H1 (cell line): ENCODE data around the gene ASIC5. TPM values are rescaled to one million over a fixed set of nuclear protein-coding genes. Genes with fewer than 3 reads are reported as not detected.

ENCODE experiments used
- CTCF ChIA-PET: fragments of 300-600 bp; sonication (Branson Sonifier 250); formaldehyde crosslinking; loops from one replicate; lab custom pipeline; 2021; ENCODE audit not compliant: partially characterized antibody; lab: Charles Lee
- POLR2A ChIA-PET: fragments of 300-600 bp; sonication (Branson Sonifier 250); formaldehyde crosslinking; loops from one replicate; lab custom pipeline; 2021; ENCODE audit warnings: inconsistent platforms; ENCODE audit not compliant: partially characterized antibody; lab: Charles Lee
- DNase-seq, 2 experiments: peaks; one replicate each; pipeline versions ENCODE4 v3.0.0 to v3.0.0-alpha.2; 2010 to 2022; ENCODE audit warnings: low spot score in 2 of 2, low read depth in 1 of 2, mixed read lengths in 1 of 2
- FAIRE-seq: peaks from 2 replicates; lab custom pipeline; 2011; peaks lifted over from hg19 to GRCh38; lab: Jason Lieb, UNC
- H2AFZ ChIP-seq: 2 replicates; pipeline ENCODE4 v1.8.1; 2012; ENCODE audit warnings: low read length, inconsistent platforms
- H2AK5ac ChIP-seq: 2 replicates; pipeline ENCODE4 v1.6.1; 2013; ENCODE audit warnings: low read depth, low read length
- H2BK120ac ChIP-seq: replicated peaks from 2 replicates; pipeline ENCODE3; 2013; ENCODE audit warnings: low read depth, low read length, inconsistent platforms
- H2BK12ac ChIP-seq: 2 replicates; pipeline ENCODE4 v1.6.1; 2013; ENCODE audit warnings: low read depth, low read length
- H2BK15ac ChIP-seq: 2 replicates; pipeline ENCODE4 v1.6.1; 2013; ENCODE audit warnings: low read length
- H2BK20ac ChIP-seq: 2 replicates; pipeline ENCODE4 v1.6.1; 2013; ENCODE audit warnings: low read length
- H2BK5ac ChIP-seq: 2 replicates; pipeline ENCODE4 v1.6.1; 2013; ENCODE audit warnings: low read depth, low read length
- H3K14ac ChIP-seq: 2 replicates; pipeline ENCODE4 v1.6.1; 2013; ENCODE audit warnings: inconsistent platforms; ENCODE audit not compliant: insufficient read length
- H3K18ac ChIP-seq: 2 replicates; pipeline ENCODE4 v1.6.1; 2013; ENCODE audit warnings: low read length; ENCODE audit errors: extremely low read depth
- H3K23ac ChIP-seq: 2 replicates; pipeline ENCODE4 v1.6.1; 2013; ENCODE audit warnings: inconsistent platforms; ENCODE audit not compliant: insufficient read length
- H3K23me2 ChIP-seq: 2 replicates; pipeline ENCODE4 v1.6.1; 2013; ENCODE audit warnings: low read depth, low read length
- H3K27ac ChIP-seq: 2 replicates; pipeline ENCODE4 v1.6.1; 2011; ENCODE audit warnings: low read depth, low read length, inconsistent platforms
- H3K27me3 ChIP-seq, 4 experiments: replicated peaks in 1 of 4; 1 replicate in 1 of 4; 2 replicates in 3 of 4; pipeline versions ENCODE4 v1.6.1 to v1.8.1; 2011 to 2013; ENCODE audit warnings: low read length in 3 of 4, mild to moderate bottlenecking in 3 of 4, inconsistent platforms in 2 of 4, mixed read lengths in 2 of 4, moderate library complexity in 1 of 4; ENCODE audit not compliant: control insufficient read depth in 3 of 4, insufficient read depth in 3 of 4; ENCODE audit errors: extremely low read depth in 1 of 4
- H3K36me3 ChIP-seq, 4 experiments: 2 replicates each; pipeline versions ENCODE4 v1.6.1 to v1.8.1; 2011 to 2013; ENCODE audit warnings: mild to moderate bottlenecking in 4 of 4, low read length in 3 of 4, moderate library complexity in 2 of 4, control low read depth in 1 of 4, inconsistent platforms in 1 of 4; ENCODE audit not compliant: insufficient read depth in 4 of 4, control insufficient read depth in 2 of 4
- H3K4ac ChIP-seq: replicated peaks from 2 replicates; pipeline ENCODE3; 2013; ENCODE audit warnings: low read length, low read depth, mixed read lengths, inconsistent platforms; ENCODE audit not compliant: insufficient read length
- H3K4me1 ChIP-seq, 4 experiments: replicated peaks in 1 of 4; 1 replicate in 1 of 4; 2 replicates in 3 of 4; pipeline versions ENCODE4 v1.6.1 to v1.8.1; 2011 to 2013; ENCODE audit warnings: low read length in 3 of 4, inconsistent platforms in 2 of 4, mixed read lengths in 1 of 4; ENCODE audit not compliant: insufficient read depth in 4 of 4, control insufficient read depth in 3 of 4
- H3K4me2 ChIP-seq, 2 experiments: 2 replicates each; pipeline versions ENCODE4 v1.6.1 to v1.8.1; 2011 to 2013; ENCODE audit warnings: low read depth in 2 of 2, low read length in 2 of 2, control low read depth in 1 of 2, inconsistent platforms in 1 of 2, mild to moderate bottlenecking in 1 of 2; ENCODE audit not compliant: insufficient read depth in 1 of 2
- H3K4me3 ChIP-seq, 4 experiments: fragments of 200-600, 300-600 bp in 1 of 4; sonication (generic), shearing (Covaris generic), sonication (Bioruptor Twin) in 1 of 4; 2 replicates each; pipeline versions ENCODE4 v1.5.1 to v1.8.1; 2011 to 2016; ENCODE audit warnings: low read length in 4 of 4, low read depth in 3 of 4, control low read depth in 2 of 4, inconsistent platforms in 2 of 4, mild to moderate bottlenecking in 2 of 4, mixed read lengths in 1 of 4, moderate library complexity in 1 of 4; ENCODE audit not compliant: insufficient read depth in 2 of 4; ENCODE audit errors: extremely low read depth in 1 of 4
- H3K56ac ChIP-seq: replicated peaks from 2 replicates; pipeline ENCODE3; 2013; ENCODE audit warnings: low read depth, mild to moderate bottlenecking, mixed read lengths, low read length, inconsistent platforms; ENCODE audit not compliant: insufficient read length
- H3K79me1 ChIP-seq: 2 replicates; pipeline ENCODE4 v1.6.1; 2013; ENCODE audit warnings: low read depth, low read length, control low read depth
- H3K79me2 ChIP-seq, 2 experiments: 2 replicates each; pipeline versions ENCODE4 v1.6.1 to v1.8.1; 2012 to 2013; ENCODE audit warnings: low read length in 2 of 2, mild to moderate bottlenecking in 2 of 2, inconsistent platforms in 1 of 2; ENCODE audit not compliant: insufficient read depth in 2 of 2, control insufficient read depth in 1 of 2
- H3K9ac ChIP-seq, 4 experiments: replicated peaks in 1 of 4; 1 replicate in 1 of 4; 2 replicates in 3 of 4; pipeline versions ENCODE4 v1.6.1 to v1.8.1; 2011 to 2013; ENCODE audit warnings: low read depth in 3 of 4, low read length in 3 of 4, control low read depth in 2 of 4, mild to moderate bottlenecking in 2 of 4, moderate library complexity in 2 of 4, inconsistent platforms in 1 of 4; ENCODE audit errors: extremely low read depth in 1 of 4
- H3K9me3 ChIP-seq, 2 experiments: 2 replicates each; pipeline versions ENCODE4 v1.6.1 to v1.8.1; 2012 to 2013; ENCODE audit warnings: mild to moderate bottlenecking in 2 of 2, moderate library complexity in 2 of 2, control low read depth in 1 of 2, inconsistent platforms in 1 of 2, low read depth in 1 of 2, low read length in 1 of 2, mixed read lengths in 1 of 2; ENCODE audit not compliant: insufficient read depth in 2 of 2
- H4K20me1 ChIP-seq, 2 experiments: replicated peaks in 1 of 2; 2 replicates each; pipeline versions ENCODE3 to v1.8.1; 2011 to 2013; ENCODE audit warnings: inconsistent platforms in 2 of 2, low read length in 2 of 2, mild to moderate bottlenecking in 1 of 2; ENCODE audit not compliant: insufficient read depth in 2 of 2, control insufficient read depth in 1 of 2
- H4K5ac ChIP-seq: 2 replicates; pipeline ENCODE4 v1.6.1; 2013; ENCODE audit warnings: low read length, low read depth, mixed read lengths, inconsistent platforms; ENCODE audit not compliant: insufficient read length
- H4K8ac ChIP-seq: 2 replicates; pipeline ENCODE4 v1.8.0; 2013; ENCODE audit warnings: mild to moderate bottlenecking, moderate library complexity, low read length, inconsistent platforms; ENCODE audit not compliant: insufficient read depth; ENCODE audit errors: extremely low read depth
- H4K91ac ChIP-seq: replicated peaks from 2 replicates; pipeline ENCODE3; 2013; ENCODE audit warnings: low read length, mixed read lengths, inconsistent platforms; ENCODE audit not compliant: insufficient read length
- CHD2 ChIP-seq: IDR thresholded peaks from 2 replicates; pipeline ENCODE4 v1.6.1; 2012; ENCODE audit warnings: low read length, improper control_type of control experiment
- TEAD4 ChIP-seq: IDR thresholded peaks from 2 replicates; pipeline ENCODE4 v1.6.1; 2012; ENCODE audit warnings: low read depth, low read length, inconsistent platforms, mixed read lengths
- WGBS, 2 experiments: shearing (Covaris generic) in 1 of 2; methylation state at CpG; one replicate each; pipeline versions ENCODE4 v1.1.6 to v1.1.7; 2013 to 2015; ENCODE audit warnings: low lambda C conversion rate in 2 of 2, mixed read lengths in 2 of 2, inconsistent platforms in 1 of 2, low coverage in 1 of 2, missing lambda C conversion rate in 1 of 2; ENCODE audit not compliant: insufficient replicate concordance in 2 of 2, insufficient coverage in 1 of 2, insufficient read length in 1 of 2; ENCODE audit errors: extremely low coverage in 1 of 2, missing lambda C conversion rate in 1 of 2; 5-methylcytosine and 5-hydroxymethylcytosine counted together
- polyA plus RNA-seq, 7 experiments: library from polyadenylated mRNA; depleted of rRNA in 3 of 7; stranded (reverse) in 5 of 7; unstranded in 2 of 7; fragments of >200 nt in 5 of 7; fragments of 200-250 nt in 2 of 7; gene quantifications; 1 replicate in 5 of 7; 2 replicates in 1 of 7; 4 replicates in 1 of 7; pipeline versions ENCODE4 v1.2.1 to v1.2.3, GENCODE V29; 2011 to 2013; ENCODE audit warnings: missing spikeins in 2 of 7, mixed read lengths in 2 of 7
- total RNA-seq: library from RNA; stranded (reverse); fragmentation: NEBNext Ultra II Directional; extraction: Animal tissue kit (Norgen Biotek cat#: 25700); gene quantifications from 2 replicates; pipeline ENCODE4 v1.2.1, GENCODE V29; 2021
- TF ChIP-seq, protein P1 (sequence below): IDR thresholded peaks from 2 replicates; pipeline ENCODE4 v1.6.1; 2012; ENCODE audit warnings: inconsistent platforms

Gene ASIC5
- total and polyA plus RNA-seq, 2 of the 8 experiments (the other 6 are each of a cell fraction or from before 2014, with no cell fraction given) = not detected

DNA sequence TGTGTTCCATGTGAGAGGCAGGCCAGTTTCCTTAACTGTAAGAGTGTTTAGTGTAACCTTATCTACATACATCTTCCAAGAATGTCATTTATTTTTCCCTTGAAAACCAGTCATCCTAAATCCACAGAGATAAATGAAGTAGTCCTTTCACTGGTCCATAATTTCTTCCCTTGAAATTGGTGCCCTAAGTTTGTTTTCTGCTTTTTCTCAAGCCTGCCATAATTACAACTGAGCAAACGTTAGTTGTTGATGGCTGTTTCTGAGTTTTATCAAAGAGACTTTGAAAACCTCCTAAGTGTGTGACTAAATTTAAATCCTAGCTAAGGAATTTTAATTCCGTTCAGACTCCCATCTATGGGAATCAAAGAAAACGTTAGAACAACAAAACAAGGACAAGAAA is 33.8 kb upstream of the ASIC5 start:
- H2AFZ ChIP-seq = 0 out of 2 replicates have a peak overlapping the region, but pooled peaks have one; percentile 76

More for the DNA sequence above, 33.8 kb upstream of the ASIC5 start:
- 57% methylated on average over 3 of the region's 3 CpGs; no CpG with 5 or more reads in 1 of the 2 experiments for WGBS, 2 experiments
- Histone ChIP-seq H3K79me2 (no peaks in the 10 kb centered on the region), H4K20me1 (no peaks in the 10 kb centered on the region), H4K5ac (no peak overlapping the region), H3K4me2 (no peak overlapping the region), H3K18ac (no peak overlapping the region), H3K9ac (no peak overlapping the region), H3K27me3 (no peaks in the 10 kb centered on the region), H2BK20ac (no peak overlapping the region), H3K4ac (no peak overlapping the region), H2BK5ac (no peak overlapping the region), H3K36me3 (no peaks in the 10 kb centered on the region), H3K4me3 (no peak overlapping the region), H3K4me1 (peaks cover 0 to 2% (median 0%) of the 10 kb centered on the region in 4 experiments; a peak in 1 of 7 replicates), H3K14ac (no peak overlapping the region), H3K56ac (no peak overlapping the region), H3K9me3 (no peaks in the 10 kb centered on the region), H2BK15ac (no peak overlapping the region), H2BK120ac (no peak overlapping the region), H4K91ac (no peak overlapping the region), H3K27ac (no peak overlapping the region), H3K23me2 (no peaks in the 10 kb centered on the region), H3K79me1 (no peaks in the 10 kb centered on the region), H2BK12ac (no peak overlapping the region), H3K23ac (no peak overlapping the region), H4K8ac (no peak overlapping the region), H2AK5ac (no peak overlapping the region)
- CTCF ChIA-PET = no interaction called here
- POLR2A ChIA-PET = no interaction called here
- FAIRE-seq (no peak), DNase-seq (no peak)
- TF ChIP-seq CHD2 = no peak
- TF ChIP-seq TEAD4 = no peak
- TF ChIP-seq, protein P1, sequence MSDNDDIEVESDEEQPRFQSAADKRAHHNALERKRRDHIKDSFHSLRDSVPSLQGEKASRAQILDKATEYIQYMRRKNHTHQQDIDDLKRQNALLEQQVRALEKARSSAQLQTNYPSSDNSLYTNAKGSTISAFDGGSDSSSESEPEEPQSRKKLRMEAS = no peak
